Trophoblast cell (in vitro differentiated cells and primary cell): ENCODE results near the gene SLC35F3.

Experiments used
- DNase-seq, 2 donors: peaks; one replicate each; pipeline ENCODE4 v3.0.0-alpha.2; 2016
- H2AFZ ChIP-seq: 2 replicates; pipeline ENCODE4 v1.6.1; 2013; ENCODE audit warnings: low read length, moderate library complexity, mild to moderate bottlenecking; ENCODE audit not compliant: insufficient read depth, poor library complexity
- H2AK5ac ChIP-seq: 2 replicates; pipeline ENCODE4 v1.6.1; 2013; ENCODE audit warnings: mild to moderate bottlenecking, low read length
- H2BK120ac ChIP-seq: 2 replicates; pipeline ENCODE4 v1.6.1; 2013; ENCODE audit warnings: low read length, mild to moderate bottlenecking, moderate library complexity; ENCODE audit not compliant: insufficient read depth, poor library complexity
- H2BK12ac ChIP-seq: 2 replicates; pipeline ENCODE4 v1.6.1; 2013; ENCODE audit warnings: mild to moderate bottlenecking, low read length, moderate library complexity
- H2BK5ac ChIP-seq: 2 replicates; pipeline ENCODE4 v1.6.1; 2013; ENCODE audit warnings: low read length, low read depth, moderate library complexity, mild to moderate bottlenecking; ENCODE audit not compliant: poor library complexity
- H3K14ac ChIP-seq: 2 replicates; pipeline ENCODE4 v1.6.1; 2013; ENCODE audit warnings: mild to moderate bottlenecking, low read length
- H3K18ac ChIP-seq: 2 replicates; pipeline ENCODE4 v1.6.1; 2013; ENCODE audit warnings: mild to moderate bottlenecking, low read length
- H3K23ac ChIP-seq: 2 replicates; pipeline ENCODE4 v1.6.1; 2013; ENCODE audit warnings: low read length
- H3K27ac ChIP-seq: 2 replicates; pipeline ENCODE4 v1.5.1; 2013; ENCODE audit warnings: low read depth, mild to moderate bottlenecking, inconsistent platforms, low read length, moderate library complexity
- H3K27me3 ChIP-seq: 2 replicates; pipeline ENCODE4 v1.6.1; 2013; ENCODE audit warnings: inconsistent platforms, mild to moderate bottlenecking, low read length, moderate library complexity; ENCODE audit not compliant: insufficient read depth
- H3K36me3 ChIP-seq, 2 experiments: 1 replicate in 1 of 2; 2 replicates in 1 of 2; pipeline ENCODE4 v1.6.1; 2013; ENCODE audit warnings: low read length in 2 of 2, mild to moderate bottlenecking in 2 of 2, moderate library complexity in 1 of 2; ENCODE audit not compliant: insufficient read depth in 2 of 2, control insufficient read depth in 1 of 2
- H3K4ac ChIP-seq: 2 replicates; pipeline ENCODE4 v1.6.1; 2013; ENCODE audit warnings: low read depth, mild to moderate bottlenecking, low read length, moderate library complexity
- H3K4me1 ChIP-seq, 2 experiments: 1 replicate in 1 of 2; 2 replicates in 1 of 2; pipeline ENCODE4 v1.6.1; 2013; ENCODE audit warnings: low read length in 2 of 2, mild to moderate bottlenecking in 2 of 2, moderate library complexity in 1 of 2; ENCODE audit not compliant: insufficient read depth in 2 of 2, control insufficient read depth in 1 of 2
- H3K4me2 ChIP-seq: 2 replicates; pipeline ENCODE4 v1.6.1; 2013; ENCODE audit warnings: inconsistent platforms, mild to moderate bottlenecking, low read length, moderate library complexity
- H3K4me3 ChIP-seq: 2 replicates; pipeline ENCODE4 v1.5.1; 2013; ENCODE audit warnings: mild to moderate bottlenecking, low read depth, low read length, inconsistent platforms
- H3K79me1 ChIP-seq: one replicate; pipeline ENCODE4 v1.6.1; 2013; ENCODE audit warnings: low read length
- H3K79me2 ChIP-seq: 2 replicates; pipeline ENCODE4 v1.6.1; 2013; ENCODE audit warnings: low read length, mild to moderate bottlenecking; ENCODE audit not compliant: control insufficient read depth, insufficient read depth, poor library complexity
- H3K9ac ChIP-seq: 2 replicates; pipeline ENCODE4 v1.6.1; 2013; ENCODE audit warnings: mild to moderate bottlenecking, low read length
- H3K9me3 ChIP-seq: 2 replicates; pipeline ENCODE4 v1.6.1; 2013; ENCODE audit warnings: low read depth, mild to moderate bottlenecking, control low read depth, inconsistent platforms, low read length; ENCODE audit not compliant: insufficient read depth
- H4K12ac ChIP-seq: 2 replicates; pipeline ENCODE4 v1.6.1; 2013; ENCODE audit warnings: low read depth, mild to moderate bottlenecking, low read length, moderate library complexity
- H4K8ac ChIP-seq: 2 replicates; pipeline ENCODE4 v1.6.1; 2013; ENCODE audit warnings: low read depth, mild to moderate bottlenecking, low read length, moderate library complexity
- H4K91ac ChIP-seq: one replicate; pipeline ENCODE4 v1.6.1; 2013; ENCODE audit warnings: low read depth, mild to moderate bottlenecking, low read length, moderate library complexity
- WGBS: extraction: QIAGEN DNeasy Blood & Tissue Kit; methylation state at CpG from one replicate; pipeline ENCODE4 v1.1.7; 2013; ENCODE audit warnings: missing lambda C conversion rate; ENCODE audit not compliant: insufficient read length, insufficient coverage; ENCODE audit errors: extremely low coverage; 5-methylcytosine and 5-hydroxymethylcytosine counted together

Gene SLC35F3

GRCh38 chr1:233998891-233999290 is 94.4 kb downstream of the SLC35F3 start:
- H3K4me1 ChIP-seq: no peaks in the 10 kb centered on the region
- no peaks in the 10 kb centered on the region for H3K79me2 ChIP-seq
- H4K8ac ChIP-seq: no peak overlapping the region
- H4K12ac ChIP-seq: no peak overlapping the region
- no CpG with 5 or more reads among the region's 6 CpGs for WGBS
- no peaks in the 10 kb centered on the region for H3K27me3 ChIP-seq
- H3K79me1 ChIP-seq: no peaks in the 10 kb centered on the region
- no peak overlapping the region for H3K14ac ChIP-seq
- DNase-seq: no peak
- H3K27ac ChIP-seq: no peak overlapping the region
- no peak overlapping the region for H2BK12ac ChIP-seq
- no peaks in the 10 kb centered on the region for H3K36me3 ChIP-seq
- no peak overlapping the region for H3K18ac ChIP-seq
- H3K23ac ChIP-seq: no peak overlapping the region
- H2BK5ac ChIP-seq: no peak overlapping the region
- H3K4me3 ChIP-seq: no peak overlapping the region
- H3K9ac ChIP-seq: no peak overlapping the region
- H3K9me3 ChIP-seq: no peaks in the 10 kb centered on the region
- no peak overlapping the region for H2BK120ac ChIP-seq
- no peak overlapping the region for H4K91ac ChIP-seq
- H3K4me2 ChIP-seq: no peak overlapping the region
- no peak overlapping the region for H2AK5ac ChIP-seq
- H2AFZ ChIP-seq: no peak overlapping the region
- no peak overlapping the region for H3K4ac ChIP-seq

- Histone ChIP-seq H2AFZ (no peak overlapping the region), H3K36me3 (no peaks in the 10 kb centered on the region), H4K91ac (no peak overlapping the region), H2BK120ac (no peak overlapping the region), H3K4ac (no peak overlapping the region), H3K9me3 (no peaks in the 10 kb centered on the region), H2BK5ac (no peak overlapping the region), H3K18ac (no peak overlapping the region), H3K27ac (no peak overlapping the region), H3K79me1 (no peaks in the 10 kb centered on the region), H3K27me3 (no peaks in the 10 kb centered on the region), H4K12ac (no peak overlapping the region), H2AK5ac (no peak overlapping the region), H3K23ac (no peak overlapping the region), H4K8ac (no peak overlapping the region), H3K4me3 (no peak overlapping the region), H3K79me2 (no peaks in the 10 kb centered on the region), H3K9ac (no peak overlapping the region), H2BK12ac (no peak overlapping the region), H3K4me1 (no peaks in the 10 kb centered on the region), H3K4me2 (no peak overlapping the region), H3K14ac (no peak overlapping the region)
- no CpG with 5 or more reads among the region's 5 CpGs for WGBS
- DNase-seq: no peak
Measured at GRCh38 chr1:234000557-234001041, 96.1 kb downstream of the SLC35F3 start.

- H3K36me3 ChIP-seq: no peaks in the 10 kb centered on the region
- no peak overlapping the region for H2AK5ac ChIP-seq
- no peak overlapping the region for H2AFZ ChIP-seq
- no peaks in the 10 kb centered on the region for H3K27me3 ChIP-seq
- no peaks in the 10 kb centered on the region for H3K79me1 ChIP-seq
- no peak overlapping the region for H3K27ac ChIP-seq
- no peak overlapping the region for H3K14ac ChIP-seq
- no peak overlapping the region for H2BK5ac ChIP-seq
- no peaks in the 10 kb centered on the region for H3K4me1 ChIP-seq
- H2BK12ac ChIP-seq: no peak overlapping the region
- H4K12ac ChIP-seq: no peak overlapping the region
- no peak overlapping the region for H4K91ac ChIP-seq
- no peak overlapping the region for H3K4me3 ChIP-seq
- no peak overlapping the region for H3K18ac ChIP-seq
- no peak overlapping the region for H2BK120ac ChIP-seq
- DNase-seq: peak in 1 of 2 donors; percentile 16
- no peak overlapping the region for H4K8ac ChIP-seq
- H3K9me3 ChIP-seq: no peaks in the 10 kb centered on the region
- no peaks in the 10 kb centered on the region for H3K79me2 ChIP-seq
- H3K23ac ChIP-seq: no peak overlapping the region
- no peak overlapping the region for H3K9ac ChIP-seq
- no peak overlapping the region for H3K4me2 ChIP-seq
- H3K4ac ChIP-seq: no peak overlapping the region
Measured at GRCh38 chr1:234001817-234002216, 97.3 kb downstream of the SLC35F3 start.

GRCh38 chr1:234004591-234004990 is 100.1 kb downstream of the SLC35F3 start:
- H3K23ac ChIP-seq: no peak overlapping the region
- H3K79me1 ChIP-seq: no peaks in the 10 kb centered on the region
- no peak overlapping the region for H3K4me3 ChIP-seq
- H4K8ac ChIP-seq: no peak overlapping the region
- H3K36me3 ChIP-seq: no peaks in the 10 kb centered on the region
- no peak overlapping the region for H3K18ac ChIP-seq
- H3K9me3 ChIP-seq: no peaks in the 10 kb centered on the region
- no peaks in the 10 kb centered on the region for H3K4me1 ChIP-seq
- H2BK5ac ChIP-seq: no peak overlapping the region
- no peak overlapping the region for H4K91ac ChIP-seq
- no peak overlapping the region for H2BK12ac ChIP-seq
- H4K12ac ChIP-seq: no peak overlapping the region
- no peak overlapping the region for H2AFZ ChIP-seq
- H3K27ac ChIP-seq: no peak overlapping the region
- DNase-seq: no peak
- H2BK120ac ChIP-seq: no peak overlapping the region
- H3K4ac ChIP-seq: no peak overlapping the region
- H3K9ac ChIP-seq: no peak overlapping the region
- H3K4me2 ChIP-seq: no peak overlapping the region
- no peaks in the 10 kb centered on the region for H3K27me3 ChIP-seq
- H3K14ac ChIP-seq: no peak overlapping the region
- H3K79me2 ChIP-seq: no peaks in the 10 kb centered on the region
- no peak overlapping the region for H2AK5ac ChIP-seq
